Breast epithelium (tissue), 4 donors: ENCODE data around the gene MTMR6. TPM values are rescaled to one million over a fixed set of nuclear protein-coding genes. Genes with fewer than 3 reads are reported as not detected.
"Not testable (repeated sequence)": the region's sequence is repeated elsewhere in the genome, so short reads cannot be mapped to it uniquely, and the experiment has no call there.

Source experiments
- DNase-seq, 2 donors: peaks; one replicate each; pipeline ENCODE4 v3.0.0-alpha.2; 2019; ENCODE audit warnings: low spot score in 2 of 2
- H3K27ac ChIP-seq, 2 donors: fragments of 200-600 bp; sonication (generic) in 1 of 2; one replicate each; pipeline ENCODE4 v1.5.1; 2016 to 2019; ENCODE audit warnings: mild to moderate bottlenecking in 1 of 2
- H3K27me3 ChIP-seq, 2 donors: fragments of 200-600 bp; sonication (generic) in 1 of 2; one replicate each; pipeline versions ENCODE4 v1.5.1 to v1.6.0; 2017 to 2019; ENCODE audit warnings: control low read depth in 1 of 2, mild to moderate bottlenecking in 1 of 2
- H3K36me3 ChIP-seq: fragments of 200-600 bp; one replicate; pipeline ENCODE4 v1.5.1; 2019
- H3K4me1 ChIP-seq, 2 donors: fragments of 200-600 bp; sonication (generic); one replicate each; pipeline ENCODE4 v1.5.1; 2016 to 2019; ENCODE audit warnings: control low read depth in 1 of 2
- H3K4me3 ChIP-seq, 3 donors: fragments of 200-600 bp; sonication (generic); 1 replicate in 2 of 3; 2 replicates in 1 of 3; pipeline ENCODE4 v1.5.1; 2016 to 2019; ENCODE audit warnings: mild to moderate bottlenecking in 3 of 3, moderate library complexity in 2 of 3
- H3K9me3 ChIP-seq, 2 donors: fragments of 200-600 bp; sonication (generic) in 1 of 2; one replicate each; pipeline ENCODE4 v1.5.1; 2016 to 2019; ENCODE audit warnings: control low read depth in 1 of 2
- CTCF ChIP-seq, 3 donors: fragments of 450-650 bp; IDR thresholded peaks; one replicate each; pipeline ENCODE4 v1.5.1; 2016 to 2017; ENCODE audit warnings: antibody characterized with exemption in 3 of 3, mild to moderate bottlenecking in 3 of 3, moderate library complexity in 3 of 3
- POLR2A ChIP-seq: fragments of 450-650 bp; IDR thresholded peaks from one replicate; pipeline ENCODE4 v1.6.1; 2016; ENCODE audit warnings: antibody characterized with exemption, mild to moderate bottlenecking, moderate library complexity
- POLR2AphosphoS5 ChIP-seq, 3 donors: sonication (generic); formaldehyde crosslinking; IDR thresholded peaks; one replicate each; pipeline ENCODE4 v1.6.1; 2017; ENCODE audit warnings: antibody characterized with exemption in 3 of 3
- intact Hi-C: fragments of 100-400 bp; cut with DNase I; formaldehyde crosslinking; loops from one replicate; pipeline ENCODE4 v1.15.1; 2023; ENCODE audit warnings: low total_unique reads
- total RNA-seq, 3 donors: library from RNA; depleted of rRNA; stranded (reverse); fragments of >200 nt; gene quantifications; one replicate each; pipeline ENCODE4 v1.1.0, GENCODE V29; 2016

MTMR6 gene
- total RNA-seq, 3 donors from 2014 or later = 17.4 to 26.1 (median 20.6) TPM

- Histone ChIP-seq H3K4me1 (no peaks in the 10 kb centered on the region), H3K9me3 (no peaks in the 10 kb centered on the region), H3K4me3 (no peak overlapping the region), H3K27me3 (no peaks in the 10 kb centered on the region), H3K36me3 (peaks cover 6% of the 10 kb centered on the region), H3K27ac (no peak overlapping the region)
- intact Hi-C loops = no loop called here
- DNase-seq = no peak
- TF ChIP-seq CTCF (IDR thresholded peaks at IDR 0.05) (no peak), POLR2A (no peak), POLR2AphosphoS5 (IDR thresholded peaks at IDR 0.05) (no peak)
Measured at GRCh38 chr13:25319771-25320170, 32.5 kb upstream of the MTMR6 start.

GRCh38 chr13:25318946-25319345 is 31.7 kb upstream of the MTMR6 start:
- H3K4me3 ChIP-seq, H3K27ac ChIP-seq, H3K4me1 ChIP-seq, H3K9me3 ChIP-seq, H3K27me3 ChIP-seq, DNase-seq, intact Hi-C loops, H3K36me3 ChIP-seq: not testable (repeated sequence)

- Histone ChIP-seq H3K36me3 (no peaks in the 10 kb centered on the region), H3K4me3 (no peak overlapping the region), H3K4me1 (no peaks in the 10 kb centered on the region), H3K27ac (no peak overlapping the region), H3K27me3 (no peaks in the 10 kb centered on the region), H3K9me3 (no peaks in the 10 kb centered on the region)
- DNase-seq = no peak
- intact Hi-C loops = no loop called here
- no peak for TF ChIP-seq CTCF (IDR thresholded peaks at IDR 0.05)
- no peak for TF ChIP-seq POLR2A
- no peak for TF ChIP-seq POLR2AphosphoS5 (IDR thresholded peaks at IDR 0.05)
Measured at GRCh38 chr13:25310891-25311290, 23.6 kb upstream of the MTMR6 start.

- intact Hi-C loops = no loop called here
- Histone ChIP-seq H3K4me3 (no peak overlapping the region), H3K27ac (no peak overlapping the region), H3K27me3 (no peaks in the 10 kb centered on the region), H3K9me3 (no peaks in the 10 kb centered on the region), H3K4me1 (peaks cover 0 to 6% of the 10 kb centered on the region in 2 donors), H3K36me3 (no peaks in the 10 kb centered on the region)
- no peak for DNase-seq
- no peak for TF ChIP-seq CTCF (IDR thresholded peaks at IDR 0.05)
- no peak for TF ChIP-seq POLR2AphosphoS5 (IDR thresholded peaks at IDR 0.05)
- no peak for TF ChIP-seq POLR2A
Measured at GRCh38 chr13:25306671-25307464, 19.6 kb upstream of the MTMR6 start.

GRCh38 chr13:25302121-25302520 is 14.8 kb upstream of the MTMR6 start:
- TF ChIP-seq POLR2AphosphoS5 (IDR thresholded peaks at IDR 0.05) = no peak
- peak overlapping the region; percentile 73 to 91 (median 82) for H3K4me3 ChIP-seq
- DNase-seq = no peak
- H3K4me1 ChIP-seq = peaks cover 0 to 6% of the 10 kb centered on the region in 2 donors
- no peaks in the 10 kb centered on the region for H3K36me3 ChIP-seq
- H3K27ac ChIP-seq = peak overlapping the region; percentile 91 to 94
- intact Hi-C loops = no loop called here
- no peaks in the 10 kb centered on the region for H3K27me3 ChIP-seq
- no peaks in the 10 kb centered on the region for H3K9me3 ChIP-seq

- H3K36me3 ChIP-seq = no peaks in the 10 kb centered on the region
- H3K27ac ChIP-seq = peak within 1 kb of the TSS; percentile 91 to 94
- intact Hi-C loops = no loop called here
- peaks cover 0 to 6% of the 10 kb centered on the region in 2 donors for H3K4me1 ChIP-seq
- TF ChIP-seq CTCF (IDR thresholded peaks at IDR 0.05) (no peak), POLR2A (peak; percentile 40), POLR2AphosphoS5 (IDR thresholded peaks at IDR 0.05) (peak; percentile 56 to 86 (median 57))
- no peaks in the 10 kb centered on the region for H3K27me3 ChIP-seq
- DNase-seq = peak; percentile 92 to 94
- peak within 1 kb of the TSS; percentile 73 to 91 (median 82) for H3K4me3 ChIP-seq
- no peaks in the 10 kb centered on the region for H3K9me3 ChIP-seq
Measured at GRCh38 chr13:25301347-25302113, 14.2 kb upstream of the MTMR6 start, which contains the start of gene NUP58. Gene NUP58, plus strand, starts transcription at chr13:25301625. Its CDS starts 149 bp downstream, at chr13:25301774.
